ENCODE data around the gene KLRK1.
"Not testable (repeated sequence)": the region's sequence is repeated elsewhere in the genome, so short reads cannot be mapped to it uniquely, and the experiment has no call there.

The KLRK1 gene

GRCh38 chr12:10362828-10363657 is 26.8 kb downstream of the KLRK1 start:
- no peak for DNase-seq (ENCODE audit: low read depth)

GRCh38 chr12:10362325-10362724 is 27.5 kb downstream of the KLRK1 start:
- DNase-seq (ENCODE audit: low read depth) = no peak

- DNase-seq (ENCODE audit: low read depth) = no peak
Observed at GRCh38 chr12:10361622-10362021, 28.2 kb downstream of the KLRK1 start.

GRCh38 chr12:10361084-10361483 is 28.8 kb downstream of the KLRK1 start:
- no peak for DNase-seq (ENCODE audit: low read depth)

- DNase-seq (ENCODE audit: low read depth) = no peak
Observed at GRCh38 chr12:10358969-10359368, 30.9 kb downstream of the KLRK1 start.

GRCh38 chr12:10358131-10358530 is 31.7 kb downstream of the KLRK1 start:
- no peak for DNase-seq (ENCODE audit: low read depth)

- DNase-seq (ENCODE audit: low read depth) = no peak
Observed at GRCh38 chr12:10354502-10354901, 35.3 kb downstream of the KLRK1 start.

- DNase-seq (ENCODE audit: low read depth) = no peak
Observed at GRCh38 chr12:10354071-10354470, 35.8 kb downstream of the KLRK1 start.

- not testable (repeated sequence) for DNase-seq (ENCODE audit: low read depth)
Observed at GRCh38 chr12:10351457-10351856, 38.4 kb downstream of the KLRK1 start.

- DNase-seq (ENCODE audit: low read depth) = no peak
Observed at GRCh38 chr12:10341892-10342509, 47.8 kb downstream of the KLRK1 start.

- DNase-seq (ENCODE audit: low read depth) = not testable (repeated sequence)
Observed at GRCh38 chr12:10340946-10341345, 48.9 kb downstream of the KLRK1 start.

- no peak for DNase-seq (ENCODE audit: low read depth)
Observed at GRCh38 chr12:10339053-10339840, 50.6 kb downstream of the KLRK1 start.

GRCh38 chr12:10338470-10338869 is 51.4 kb downstream of the KLRK1 start:
- not testable (repeated sequence) for DNase-seq (ENCODE audit: low read depth)

GRCh38 chr12:10336196-10336595 is 53.6 kb downstream of the KLRK1 start:
- DNase-seq (ENCODE audit: low read depth) = not testable (repeated sequence)

- peak; percentile 15 for DNase-seq (ENCODE audit: low read depth)
Observed at GRCh38 chr12:10331642-10332239, 58.1 kb downstream of the KLRK1 start.

- not testable (repeated sequence) for DNase-seq (ENCODE audit: low read depth)
Observed at GRCh38 chr12:10328691-10329090, 61.1 kb downstream of the KLRK1 start.

All from GM04503 (cell line).